HUES64 (cell line): ENCODE results near the gene DYNC1LI1.
A peak's percentile ranks its signal among the peaks of the same experiment; 100 is the strongest.
"Not testable (repeated sequence)": the region's sequence is repeated elsewhere in the genome, so short reads cannot be mapped to it uniquely, and the experiment has no call there.

Experiments
- H3K27ac ChIP-seq: 2 replicates; pipeline ENCODE4 v1.7.0; 2013; ENCODE audit warnings: low read depth, low read length, inconsistent platforms
- H3K27me3 ChIP-seq: 2 replicates; pipeline ENCODE4 v1.6.1; 2013; ENCODE audit warnings: mild to moderate bottlenecking, low read length; ENCODE audit not compliant: insufficient read depth
- H3K36me3 ChIP-seq: 2 replicates; pipeline ENCODE4 v1.6.1; 2013; ENCODE audit warnings: mild to moderate bottlenecking, low read length; ENCODE audit not compliant: insufficient read depth
- H3K4me1 ChIP-seq: 2 replicates; pipeline ENCODE4 v1.6.1; 2013; ENCODE audit warnings: mild to moderate bottlenecking, low read length, moderate library complexity; ENCODE audit not compliant: insufficient read depth
- H3K4me3 ChIP-seq: 2 replicates; pipeline ENCODE4 v1.5.1; 2013; ENCODE audit warnings: mild to moderate bottlenecking, low read length, moderate library complexity
- H3K9ac ChIP-seq: 2 replicates; pipeline ENCODE4 v1.6.1; 2013; ENCODE audit warnings: mild to moderate bottlenecking, low read depth, low read length
- H3K9me3 ChIP-seq: 2 replicates; pipeline ENCODE4 v1.6.1; 2013; ENCODE audit warnings: low read depth, low read length; ENCODE audit not compliant: insufficient read depth
- WGBS: fragments of 150-250, 120-280 bp; methylation state at CpG from one replicate; pipeline ENCODE4 v1.1.7; 2013; ENCODE audit warnings: missing lambda C conversion rate; 5-methylcytosine and 5-hydroxymethylcytosine counted together

The DYNC1LI1 gene

GRCh38 chr3:32531010-32531647, 39.5 kb downstream of the DYNC1LI1 start:
- H3K9me3 ChIP-seq, result no peaks in the 10 kb centered on the region
- H3K36me3 ChIP-seq, result peaks cover 87% of the 10 kb centered on the region
- H3K9ac ChIP-seq, result no peak overlapping the region
- H3K27ac ChIP-seq, result no peak overlapping the region
- H3K27me3 ChIP-seq, result no peaks in the 10 kb centered on the region
- no peaks in the 10 kb centered on the region for H3K4me1 ChIP-seq
- H3K4me3 ChIP-seq, result no peak overlapping the region

GRCh38 chr3:32525720-32526119, 44.9 kb downstream of the DYNC1LI1 start:
- no peaks in the 10 kb centered on the region for H3K9me3 ChIP-seq
- no peaks in the 10 kb centered on the region for H3K4me1 ChIP-seq
- no peak overlapping the region for H3K27ac ChIP-seq
- H3K36me3 ChIP-seq, result peaks cover 68% of the 10 kb centered on the region
- H3K27me3 ChIP-seq, result no peaks in the 10 kb centered on the region
- H3K4me3 ChIP-seq, result no peak overlapping the region
- no peak overlapping the region for H3K9ac ChIP-seq

- H3K27me3 ChIP-seq, result no peaks in the 10 kb centered on the region
- H3K4me1 ChIP-seq, result no peaks in the 10 kb centered on the region
- H3K27ac ChIP-seq, result no peak overlapping the region
- H3K9ac ChIP-seq, result no peak overlapping the region
- WGBS, result 94% methylated on average over 7 of the region's 7 CpGs
- H3K36me3 ChIP-seq, result peaks cover 37% of the 10 kb centered on the region
- no peak overlapping the region for H3K4me3 ChIP-seq
- no peaks in the 10 kb centered on the region for H3K9me3 ChIP-seq
Measured at GRCh38 chr3:32522682-32523081, 48.0 kb downstream of the DYNC1LI1 start.

- H3K27me3 ChIP-seq, H3K9ac ChIP-seq, H3K4me3 ChIP-seq, H3K36me3 ChIP-seq, H3K4me1 ChIP-seq, H3K9me3 ChIP-seq, H3K27ac ChIP-seq: not testable (repeated sequence)
- 90% methylated on average over 5 of the region's 5 CpGs for WGBS
Measured at GRCh38 chr3:32518921-32519320, 51.7 kb downstream of the DYNC1LI1 start.

- H3K27ac ChIP-seq, result not testable (repeated sequence)
Measured at GRCh38 chr3:32516751-32517150, 53.9 kb downstream of the DYNC1LI1 start.

GRCh38 chr3:32511005-32511404, 59.7 kb downstream of the DYNC1LI1 start:
- no peaks in the 10 kb centered on the region for H3K36me3 ChIP-seq
- WGBS, result 100% methylated on average over 2 of the region's 2 CpGs
- no peaks in the 10 kb centered on the region for H3K9me3 ChIP-seq
- H3K9ac ChIP-seq, result no peak overlapping the region
- H3K27ac ChIP-seq, result no peak overlapping the region
- H3K4me1 ChIP-seq, result no peaks in the 10 kb centered on the region
- no peak overlapping the region for H3K4me3 ChIP-seq
- no peaks in the 10 kb centered on the region for H3K27me3 ChIP-seq

More at GRCh38 chr3:32516751-32517150, 53.9 kb downstream of the DYNC1LI1 start:
- H3K36me3 ChIP-seq, H3K9me3 ChIP-seq, H3K4me3 ChIP-seq, H3K27me3 ChIP-seq, H3K4me1 ChIP-seq, H3K9ac ChIP-seq: not testable (repeated sequence)
- WGBS, result 96% methylated on average over 9 of the region's 9 CpGs

- no peaks in the 10 kb centered on the region for H3K36me3 ChIP-seq
- no peak overlapping the region for H3K4me3 ChIP-seq
- H3K27me3 ChIP-seq, result no peaks in the 10 kb centered on the region
- no peak overlapping the region for H3K9ac ChIP-seq
- no peaks in the 10 kb centered on the region for H3K4me1 ChIP-seq
- H3K9me3 ChIP-seq, result no peaks in the 10 kb centered on the region
- WGBS, result 39% methylated on average over 3 of the region's 3 CpGs
- no peak overlapping the region for H3K27ac ChIP-seq
Measured at GRCh38 chr3:32510075-32510724, 60.5 kb downstream of the DYNC1LI1 start.

GRCh38 chr3:32508711-32509110, 61.9 kb downstream of the DYNC1LI1 start:
- no peaks in the 10 kb centered on the region for H3K36me3 ChIP-seq
- H3K27ac ChIP-seq, result no peak overlapping the region
- no peak overlapping the region for H3K9ac ChIP-seq
- no peaks in the 10 kb centered on the region for H3K27me3 ChIP-seq
- peaks cover 4% of the 10 kb centered on the region for H3K4me1 ChIP-seq
- no peaks in the 10 kb centered on the region for H3K9me3 ChIP-seq
- WGBS, result 92% methylated on average over 7 of the region's 7 CpGs
- H3K4me3 ChIP-seq, result no peak overlapping the region

GRCh38 chr3:32506466-32506865, 64.2 kb downstream of the DYNC1LI1 start:
- Histone ChIP-seq H3K9ac (no peak overlapping the region), H3K27ac (no peak overlapping the region), H3K9me3 (no peaks in the 10 kb centered on the region), H3K36me3 (no peaks in the 10 kb centered on the region), H3K4me3 (no peak overlapping the region), H3K4me1 (peaks cover 17% of the 10 kb centered on the region), H3K27me3 (no peaks in the 10 kb centered on the region)
- 90% methylated on average over 3 of the region's 4 CpGs for WGBS

- Histone ChIP-seq H3K4me3 (peak overlapping the region; percentile 91), H3K9me3 (no peaks in the 10 kb centered on the region), H3K4me1 (peaks cover 20% of the 10 kb centered on the region), H3K36me3 (0 out of 2 replicates have a peak, but pooled peaks cover 4% of the 10 kb centered on the region), H3K27ac (no peak overlapping the region), H3K27me3 (no peaks in the 10 kb centered on the region), H3K9ac (no peak overlapping the region)
- WGBS, result 26% methylated on average over 6 of the region's 6 CpGs
Measured at GRCh38 chr3:32502946-32503286, 67.7 kb downstream of the DYNC1LI1 start.

GRCh38 chr3:32502118-32502945, 68.3 kb downstream of the DYNC1LI1 start, which contains the start of gene CMTM6:
Gene CMTM6 (minus strand): TSS chr3:32502852. CDS start chr3:32502745, 107 bp downstream.
- Histone ChIP-seq H3K27ac (peak within 1 kb of the TSS; percentile 77), H3K9ac (peak within 1 kb of the TSS; percentile 69), H3K36me3 (0 out of 2 replicates have a peak, but pooled peaks cover 4% of the 10 kb centered on the region), H3K4me3 (peak within 1 kb of the TSS; percentile 91), H3K9me3 (no peaks in the 10 kb centered on the region), H3K27me3 (no peaks in the 10 kb centered on the region), H3K4me1 (peaks cover 20% of the 10 kb centered on the region)
- under 1% methylated on average over 59 of the region's 61 CpGs for WGBS
